HFFc6 (cell line): Measurements from ENCODE around the gene WDR90. TPM values are rescaled to one million over a fixed set of nuclear protein-coding genes. Genes with fewer than 3 reads are reported as not detected.
A peak's percentile ranks its signal among the peaks of the same experiment; 100 is the strongest.

ENCODE experiments used
- DNase-seq: peaks from one replicate; pipeline ENCODE4 v3.0.0-alpha.2; 2018
- H3K27ac Mint-ChIP-seq: 2 replicates; pipeline ENCODE4 v1.8.0; 2020; ENCODE audit warnings: mild to moderate bottlenecking, mixed read lengths
- H3K27me3 Mint-ChIP-seq: 2 replicates; pipeline ENCODE4 v1.8.0; 2021; ENCODE audit warnings: mild to moderate bottlenecking, moderate library complexity, mixed read lengths; ENCODE audit not compliant: insufficient read depth
- H3K36me3 Mint-ChIP-seq: 2 replicates; pipeline ENCODE4 v1.8.0; 2021; ENCODE audit warnings: low read depth, mixed read lengths
- H3K4me1 Mint-ChIP-seq: 2 replicates; pipeline ENCODE4 v1.8.0; 2020; ENCODE audit warnings: low read depth, mixed read lengths
- H3K4me3 Mint-ChIP-seq: 2 replicates; pipeline ENCODE4 v1.8.0; 2020; ENCODE audit warnings: mild to moderate bottlenecking, moderate library complexity, mixed read lengths
- H3K9me3 Mint-ChIP-seq: 2 replicates; pipeline ENCODE4 v1.8.0; 2020; ENCODE audit warnings: mild to moderate bottlenecking, mixed read lengths
- long read RNA-seq: library from polyadenylated mRNA; unstranded; transcript quantifications from one replicate; pipeline ENCODE4 v2.0.0, GENCODE V29; 2019
- total RNA-seq, 6 experiments: library from RNA; stranded (reverse); fragmentation: NEBNext Ultra II Directional; extraction: Animal tissue kit (Norgen Biotek cat#: 25700); gene quantifications; 2 replicates in 1 of 6; 3 replicates in 5 of 6; pipeline ENCODE4 v1.2.3, GENCODE V29; 2021
- TF ChIP-seq, protein P1 (sequence below): fragments of 200-600 bp; sonication (generic); IDR thresholded peaks from 2 replicates; pipeline ENCODE4 v1.5.0; 2021; ENCODE audit warnings: antibody characterized with exemption, mild to moderate bottlenecking

WDR90 gene
- total RNA-seq, result 10 to 100 TPM; 11.6 to 19.0 (median 17.7) TPM
- long read RNA-seq, result 0 reads

DNA sequence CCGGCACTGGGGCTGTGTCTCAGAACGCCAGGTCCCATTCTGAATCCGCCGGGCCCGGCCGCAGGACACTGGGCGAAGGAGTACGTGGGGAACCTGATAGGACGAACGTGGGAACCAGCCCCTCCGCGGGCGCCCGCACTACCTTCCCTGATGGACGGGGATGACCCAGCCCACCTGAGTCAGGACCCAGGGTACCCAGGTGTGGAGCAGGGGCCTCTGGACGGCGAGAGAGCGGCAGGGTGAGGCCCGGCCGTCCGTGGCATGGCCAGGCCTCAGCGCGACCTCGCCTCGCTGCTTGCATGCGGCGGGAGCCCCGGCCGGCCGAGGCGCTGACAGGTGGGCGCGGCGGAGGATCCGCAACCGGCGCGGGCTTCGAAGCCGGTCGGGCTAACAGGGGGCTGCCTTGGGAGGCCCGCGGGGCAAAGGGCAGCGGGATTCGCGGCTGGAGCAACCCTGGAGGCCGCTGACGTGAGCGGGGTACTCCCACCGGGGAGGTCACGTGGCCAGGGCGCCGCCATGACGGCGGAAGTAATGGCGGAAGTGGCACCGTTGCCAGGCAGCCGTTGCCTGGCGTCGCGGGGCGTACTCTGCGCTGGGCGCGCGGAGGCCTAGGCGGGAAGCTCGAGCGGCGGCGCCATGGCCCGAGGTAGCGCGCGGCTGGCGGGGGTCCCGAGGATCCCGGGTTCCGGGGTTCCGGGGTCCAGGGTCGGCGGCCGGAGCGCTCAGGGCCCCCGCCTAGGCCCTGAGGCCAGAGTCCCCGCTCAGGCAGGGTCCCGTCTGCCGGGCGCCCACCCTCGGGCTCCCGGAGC, at the start of gene WDR90:
WDR90 (plus strand) TSS at position 585 of the 809 bp plus-strand sequence; CDS start at position 637, 52 bp downstream.
- Mint-ChIP-seq H3K9me3 (no peaks in the 10 kb centered on the region), H3K4me1 (0 out of 2 replicates have a peak, but pooled peaks cover 5% of the 10 kb centered on the region), H3K27ac (peak within 1 kb of the TSS; percentile 88), H3K36me3 (no peaks in the 10 kb centered on the region), H3K4me3 (peak within 1 kb of the TSS; percentile 89), H3K27me3 (peaks cover 3% of the 10 kb centered on the region)
- TF ChIP-seq, protein P1, sequence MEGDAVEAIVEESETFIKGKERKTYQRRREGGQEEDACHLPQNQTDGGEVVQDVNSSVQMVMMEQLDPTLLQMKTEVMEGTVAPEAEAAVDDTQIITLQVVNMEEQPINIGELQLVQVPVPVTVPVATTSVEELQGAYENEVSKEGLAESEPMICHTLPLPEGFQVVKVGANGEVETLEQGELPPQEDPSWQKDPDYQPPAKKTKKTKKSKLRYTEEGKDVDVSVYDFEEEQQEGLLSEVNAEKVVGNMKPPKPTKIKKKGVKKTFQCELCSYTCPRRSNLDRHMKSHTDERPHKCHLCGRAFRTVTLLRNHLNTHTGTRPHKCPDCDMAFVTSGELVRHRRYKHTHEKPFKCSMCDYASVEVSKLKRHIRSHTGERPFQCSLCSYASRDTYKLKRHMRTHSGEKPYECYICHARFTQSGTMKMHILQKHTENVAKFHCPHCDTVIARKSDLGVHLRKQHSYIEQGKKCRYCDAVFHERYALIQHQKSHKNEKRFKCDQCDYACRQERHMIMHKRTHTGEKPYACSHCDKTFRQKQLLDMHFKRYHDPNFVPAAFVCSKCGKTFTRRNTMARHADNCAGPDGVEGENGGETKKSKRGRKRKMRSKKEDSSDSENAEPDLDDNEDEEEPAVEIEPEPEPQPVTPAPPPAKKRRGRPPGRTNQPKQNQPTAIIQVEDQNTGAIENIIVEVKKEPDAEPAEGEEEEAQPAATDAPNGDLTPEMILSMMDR, result no peak
- peak; percentile 80 for DNase-seq

DNA sequence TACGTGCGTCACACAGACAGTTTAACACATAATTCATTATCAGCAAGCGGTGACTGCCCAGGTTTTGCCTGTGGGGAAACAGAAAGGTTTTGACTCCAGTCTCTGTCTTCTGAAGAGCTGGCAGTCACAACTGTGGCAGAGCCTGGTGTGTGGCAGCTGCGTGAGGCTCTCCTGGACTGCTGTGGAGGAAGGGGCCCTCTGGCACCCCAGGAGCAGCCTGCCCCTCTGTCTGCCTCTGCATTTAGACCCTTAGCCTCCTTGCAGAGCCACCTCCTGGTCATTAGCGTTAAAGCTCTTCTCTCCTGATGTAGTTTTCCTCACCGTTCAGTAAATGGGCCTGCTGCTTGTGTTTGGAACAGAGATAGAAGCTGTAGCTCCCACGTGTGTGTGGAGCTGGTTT, 48.4 kb upstream of the WDR90 start:
- TF ChIP-seq, protein P1, result peak; percentile 34; the same call in 1 of the 2 replicates
- Mint-ChIP-seq H3K27me3 (no peaks in the 10 kb centered on the region; the same call in 1 of the 2 replicates), H3K27ac (no peak overlapping the region), H3K36me3 (peaks cover 16% of the 10 kb centered on the region), H3K4me1 (no peaks in the 10 kb centered on the region), H3K4me3 (no peak overlapping the region), H3K9me3 (peaks cover 16% of the 10 kb centered on the region)
- no peak for DNase-seq

DNA sequence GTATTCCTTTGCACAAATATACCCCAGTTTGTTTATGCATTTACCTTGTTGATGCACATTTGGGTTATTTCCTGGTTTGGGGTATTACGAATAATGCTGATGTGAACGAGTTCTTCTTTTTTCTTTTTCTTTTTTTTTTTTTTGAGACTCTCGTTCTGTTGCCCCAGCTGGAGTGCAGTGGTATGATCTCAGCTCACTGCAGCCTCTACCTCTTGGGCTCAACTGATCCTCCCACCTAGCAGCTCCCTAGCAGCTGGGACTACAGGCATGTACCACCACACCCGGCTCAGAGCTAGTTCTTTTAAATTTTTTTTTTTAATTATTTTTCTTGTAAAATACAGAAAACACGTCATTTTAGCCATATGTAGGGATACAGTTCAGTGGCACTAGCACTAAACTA, 45.2 kb upstream of the WDR90 start:
- Mint-ChIP-seq H3K36me3 (peaks cover 7% of the 10 kb centered on the region), H3K4me1 (no peaks in the 10 kb centered on the region), H3K27me3 (peaks cover 3% of the 10 kb centered on the region), H3K9me3 (peaks cover 16% of the 10 kb centered on the region), H3K4me3 (no peak overlapping the region), H3K27ac (no peak overlapping the region)
- TF ChIP-seq, protein P1, result no peak
- no peak for DNase-seq

DNA sequence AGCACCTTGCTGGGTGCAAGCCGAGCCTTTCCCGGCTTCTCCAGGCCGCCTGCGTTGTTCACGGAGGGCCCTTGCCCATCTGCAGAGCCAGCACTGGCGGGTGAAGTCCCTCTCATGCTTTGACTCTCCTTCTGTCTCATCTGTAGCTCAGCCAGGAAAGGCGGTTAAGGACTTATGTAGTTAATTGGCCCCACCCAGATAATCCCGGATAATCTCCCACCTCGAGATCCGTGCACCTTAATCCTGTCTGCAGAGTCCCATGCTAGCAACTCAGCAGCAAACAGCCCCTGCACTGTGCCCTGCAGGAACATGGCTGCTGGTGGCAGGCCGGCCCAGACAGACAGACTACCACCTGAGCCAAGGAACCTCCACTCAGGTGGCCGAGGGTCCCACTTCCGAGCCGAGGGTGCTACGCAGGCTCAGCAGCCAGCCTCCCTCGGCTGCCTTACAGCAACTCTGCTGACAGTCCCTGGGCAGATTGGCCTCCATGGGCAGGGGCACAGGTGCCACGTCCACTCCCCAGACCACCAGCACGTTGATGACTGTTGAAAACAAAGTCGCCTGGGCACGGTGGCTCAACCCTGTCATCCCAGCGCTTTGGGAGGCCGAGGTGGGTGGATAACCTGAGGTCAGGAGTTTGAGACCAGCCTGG, 42.4 kb upstream of the WDR90 start:
- peaks cover 26% of the 10 kb centered on the region for H3K9me3 Mint-ChIP-seq
- H3K4me3 Mint-ChIP-seq, result no peak overlapping the region
- DNase-seq, result no peak
- peaks cover 6% of the 10 kb centered on the region for H3K27me3 Mint-ChIP-seq
- H3K36me3 Mint-ChIP-seq, result peaks cover 13% of the 10 kb centered on the region
- TF ChIP-seq, protein P1, result no peak
- H3K27ac Mint-ChIP-seq, result no peak overlapping the region
- no peaks in the 10 kb centered on the region for H3K4me1 Mint-ChIP-seq

GRCh38 chr16:608019-608418, 41.1 kb upstream of the WDR90 start:
- Mint-ChIP-seq H3K36me3 (peaks cover 13% of the 10 kb centered on the region), H3K27ac (no peak overlapping the region), H3K4me3 (no peak overlapping the region), H3K27me3 (peaks cover 6% of the 10 kb centered on the region), H3K4me1 (no peaks in the 10 kb centered on the region), H3K9me3 (peaks cover 26% of the 10 kb centered on the region)
- DNase-seq, result no peak
- TF ChIP-seq, protein P1, result no peak
